Type B pancreatic cell (in vitro differentiated cells): ENCODE measurements around the gene FSD1L. TPM values are rescaled to one million over a fixed set of nuclear protein-coding genes. Genes with fewer than 3 reads are reported as not detected.

ENCODE experiments used
- DNase-seq: peaks from one replicate; pipeline ENCODE4 v3.0.0; 2021; ENCODE audit warnings: mixed read lengths; ENCODE audit not compliant: unreplicated experiment; ENCODE audit errors: extremely low spot score
- H3K27ac Mint-ChIP-seq: 2 replicates; pipeline ENCODE4 v1.8.0; 2021; ENCODE audit warnings: mild to moderate bottlenecking, mixed read lengths
- H3K27me3 Mint-ChIP-seq: 2 replicates; pipeline ENCODE4 v1.8.0; 2021; ENCODE audit warnings: mixed read lengths
- H3K36me3 Mint-ChIP-seq: 2 replicates; pipeline ENCODE4 v1.8.0; 2021; ENCODE audit warnings: mixed read lengths
- H3K4me1 Mint-ChIP-seq: one replicate; pipeline ENCODE4 v1.8.0; 2021; ENCODE audit warnings: mixed read lengths; ENCODE audit not compliant: unreplicated experiment
- H3K4me3 Mint-ChIP-seq: 2 replicates; pipeline ENCODE4 v1.8.0; 2021; ENCODE audit warnings: mild to moderate bottlenecking, mixed read lengths
- H3K9me3 Mint-ChIP-seq: 2 replicates; pipeline ENCODE4 v1.8.0; 2021; ENCODE audit warnings: mixed read lengths
- CTCF ChIP-seq: fragments of 200-600 bp; sonication (generic); conservative IDR thresholded peaks from 2 replicates; pipeline ENCODE4 v1.5.0; 2021; ENCODE audit warnings: antibody characterized with exemption, mild to moderate bottlenecking
- total RNA-seq: library from RNA; stranded (reverse); gene quantifications from 2 replicates; pipeline ENCODE4 v1.2.1, GENCODE V29; 2021; ENCODE audit warnings: low replicate concordance

FSD1L gene
- total RNA-seq, 1 donor from 2014 or later, result 11.6 TPM

GRCh38 chr9:105502276-105502675 is 54.4 kb downstream of the FSD1L start:
- H3K9me3 Mint-ChIP-seq, result no peaks in the 10 kb centered on the region
- H3K36me3 Mint-ChIP-seq, result peaks cover 7% of the 10 kb centered on the region
- H3K4me1 Mint-ChIP-seq, result no peaks in the 10 kb centered on the region
- no peak for DNase-seq
- no peak overlapping the region for H3K27ac Mint-ChIP-seq
- TF ChIP-seq CTCF, result no peak
- no peaks in the 10 kb centered on the region for H3K27me3 Mint-ChIP-seq
- no peak overlapping the region for H3K4me3 Mint-ChIP-seq

GRCh38 chr9:105503881-105504280 is 56.0 kb downstream of the FSD1L start:
- H3K9me3 Mint-ChIP-seq, result no peaks in the 10 kb centered on the region
- no peak for TF ChIP-seq CTCF
- no peak overlapping the region for H3K4me3 Mint-ChIP-seq
- no peak overlapping the region for H3K27ac Mint-ChIP-seq
- no peaks in the 10 kb centered on the region for H3K4me1 Mint-ChIP-seq
- H3K27me3 Mint-ChIP-seq, result no peaks in the 10 kb centered on the region
- no peak for DNase-seq
- H3K36me3 Mint-ChIP-seq, result peaks cover 6% of the 10 kb centered on the region

- TF ChIP-seq CTCF, result no peak
- Mint-ChIP-seq H3K27ac (no peak overlapping the region), H3K36me3 (peaks cover 4% of the 10 kb centered on the region), H3K4me1 (no peaks in the 10 kb centered on the region), H3K4me3 (no peak overlapping the region), H3K9me3 (no peaks in the 10 kb centered on the region), H3K27me3 (no peaks in the 10 kb centered on the region)
- DNase-seq, result no peak
Measured at GRCh38 chr9:105507096-105507790, 59.4 kb downstream of the FSD1L start.

GRCh38 chr9:105508530-105508929 is 60.7 kb downstream of the FSD1L start:
- no peak for TF ChIP-seq CTCF
- H3K9me3 Mint-ChIP-seq, result no peaks in the 10 kb centered on the region

GRCh38 chr9:105510024-105510423 is 62.2 kb downstream of the FSD1L start:
- Mint-ChIP-seq H3K4me1 (no peaks in the 10 kb centered on the region), H3K36me3 (peaks cover 14% of the 10 kb centered on the region), H3K27ac (no peak overlapping the region), H3K4me3 (no peak overlapping the region), H3K9me3 (no peaks in the 10 kb centered on the region), H3K27me3 (no peaks in the 10 kb centered on the region)
- TF ChIP-seq CTCF, result no peak
- no peak for DNase-seq

More at GRCh38 chr9:105508530-105508929, 60.7 kb downstream of the FSD1L start:
- H3K4me3 Mint-ChIP-seq, result no peak overlapping the region
- H3K4me1 Mint-ChIP-seq, result no peaks in the 10 kb centered on the region
- H3K27ac Mint-ChIP-seq, result no peak overlapping the region
- H3K27me3 Mint-ChIP-seq, result no peaks in the 10 kb centered on the region
- no peak for DNase-seq
- peaks cover 4% of the 10 kb centered on the region for H3K36me3 Mint-ChIP-seq
